ENCODE data around the gene SLC34A2.
"Not testable (repeated sequence)": the region's sequence is repeated elsewhere in the genome, so short reads cannot be mapped to it uniquely, and the experiment has no call there.

Gene SLC34A2

DNA sequence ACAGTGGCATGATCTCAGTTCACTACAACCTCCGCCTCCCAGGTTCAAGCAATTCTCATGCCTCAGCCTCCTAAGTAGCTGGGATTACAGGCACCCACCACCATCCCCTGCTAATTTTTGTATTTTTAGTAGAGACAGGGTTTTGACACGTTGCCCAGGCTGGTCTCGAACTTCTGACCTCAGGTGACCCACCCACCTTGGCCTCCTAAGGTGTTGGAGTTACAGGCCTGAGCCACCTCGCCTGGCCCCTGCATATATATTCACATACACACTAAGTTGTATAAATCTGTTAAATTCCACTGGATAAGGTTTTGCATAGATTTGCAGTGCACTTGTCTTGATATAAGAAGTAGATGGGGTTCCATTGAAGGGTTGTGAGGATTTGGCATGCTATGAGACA lies 5.8 kb downstream of the SLC34A2 start:
- FAIRE-seq: not testable (repeated sequence)

GRCh38 chr4:25662306-25662705 lies 6.7 kb downstream of the SLC34A2 start:
- no peak for FAIRE-seq

GRCh38 chr4:25663781-25664180 lies 8.1 kb downstream of the SLC34A2 start:
- no peak for FAIRE-seq

DNA sequence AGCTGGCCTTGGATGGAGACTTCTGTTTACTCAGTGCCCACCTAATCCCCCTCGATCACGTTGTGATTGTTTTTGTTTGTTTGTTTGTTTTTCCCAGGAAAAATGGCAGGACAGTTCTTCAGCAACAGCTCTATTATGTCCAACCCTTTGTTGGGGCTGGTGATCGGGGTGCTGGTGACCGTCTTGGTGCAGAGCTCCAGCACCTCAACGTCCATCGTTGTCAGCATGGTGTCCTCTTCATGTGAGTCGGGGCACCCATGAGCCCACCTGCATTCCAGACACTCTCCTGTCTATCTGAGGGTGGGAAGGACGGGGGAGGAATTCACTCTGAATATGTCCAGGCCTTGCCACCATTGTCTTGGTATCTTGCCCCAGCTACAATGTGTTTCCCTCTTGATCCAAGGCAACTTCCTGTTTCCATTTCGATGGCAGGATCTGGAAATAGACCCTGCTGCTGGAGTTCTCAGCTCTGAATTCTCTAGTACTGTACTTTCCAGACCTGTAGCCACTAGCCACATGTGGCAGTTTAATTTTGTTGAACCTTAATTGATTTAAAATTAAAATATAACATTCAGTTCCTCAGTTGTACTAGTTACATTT lies 10.5 kb downstream of the SLC34A2 start:
- FAIRE-seq: no peak

DNA sequence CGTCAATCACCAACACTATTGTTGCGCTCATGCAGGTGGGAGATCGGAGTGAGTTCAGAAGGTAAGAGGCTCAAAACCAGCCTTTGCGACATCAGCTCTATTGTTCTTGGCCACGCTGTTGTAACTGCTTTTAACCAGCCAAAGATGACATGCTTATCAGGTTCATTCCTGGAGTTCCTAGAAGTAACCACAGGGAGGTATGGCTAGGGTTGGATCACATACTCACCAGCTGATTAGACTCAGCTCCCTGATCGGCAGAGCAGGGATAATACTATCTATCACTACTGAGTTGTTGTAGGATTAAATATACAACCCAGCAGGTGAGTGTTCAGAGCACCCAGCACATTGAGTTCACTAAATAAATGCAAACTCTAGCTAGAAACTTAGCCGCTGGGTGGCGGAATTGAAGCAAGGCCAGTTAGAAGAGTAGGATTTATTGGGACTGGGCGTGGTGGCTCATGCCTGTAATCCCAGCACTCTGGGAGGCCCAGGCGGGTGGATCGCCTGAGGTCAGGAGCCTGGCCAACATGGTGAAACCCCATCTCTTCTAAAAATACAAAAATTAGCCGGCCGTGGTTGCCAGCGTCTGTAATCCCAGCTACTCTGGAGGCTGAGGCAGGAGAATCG lies 12.4 kb downstream of the SLC34A2 start:
- FAIRE-seq: no peak

GRCh38 chr4:25670991-25671390 lies 15.3 kb downstream of the SLC34A2 start:
- FAIRE-seq: no peak

DNA sequence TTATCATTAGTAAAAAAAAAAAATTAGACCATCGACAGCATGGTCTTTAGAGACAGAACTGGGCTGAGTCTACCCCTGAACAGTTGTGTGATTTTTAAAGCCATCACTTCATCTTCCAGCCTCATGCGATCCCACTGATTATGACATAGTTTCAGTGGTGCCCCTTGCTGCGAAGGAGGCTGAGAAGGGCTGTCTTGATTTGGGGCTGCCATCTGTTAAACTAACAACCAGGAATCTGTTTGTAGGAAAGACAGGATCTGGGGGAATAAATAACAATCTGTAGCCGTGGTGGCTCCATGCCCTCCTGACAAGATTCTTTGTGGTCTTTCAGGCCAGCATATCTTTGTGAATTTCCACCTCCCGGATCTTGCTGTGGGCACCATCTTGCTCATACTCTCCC lies 17.1 kb downstream of the SLC34A2 start:
- no peak for FAIRE-seq

- FAIRE-seq: no peak
These were observed 18.7 kb downstream of the SLC34A2 start for GRCh38 chr4:25674386-25674785.

DNA sequence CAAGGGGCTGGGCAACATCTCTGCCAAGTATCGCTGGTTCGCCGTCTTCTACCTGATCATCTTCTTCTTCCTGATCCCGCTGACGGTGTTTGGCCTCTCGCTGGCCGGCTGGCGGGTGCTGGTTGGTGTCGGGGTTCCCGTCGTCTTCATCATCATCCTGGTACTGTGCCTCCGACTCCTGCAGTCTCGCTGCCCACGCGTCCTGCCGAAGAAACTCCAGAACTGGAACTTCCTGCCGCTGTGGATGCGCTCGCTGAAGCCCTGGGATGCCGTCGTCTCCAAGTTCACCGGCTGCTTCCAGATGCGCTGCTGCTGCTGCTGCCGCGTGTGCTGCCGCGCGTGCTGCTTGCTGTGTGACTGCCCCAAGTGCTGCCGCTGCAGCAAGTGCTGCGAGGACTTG lies 20.6 kb downstream of the SLC34A2 start:
- no peak for FAIRE-seq

GRCh38 chr4:25677157-25677556 lies 21.5 kb downstream of the SLC34A2 start:
- no peak for FAIRE-seq

DNA sequence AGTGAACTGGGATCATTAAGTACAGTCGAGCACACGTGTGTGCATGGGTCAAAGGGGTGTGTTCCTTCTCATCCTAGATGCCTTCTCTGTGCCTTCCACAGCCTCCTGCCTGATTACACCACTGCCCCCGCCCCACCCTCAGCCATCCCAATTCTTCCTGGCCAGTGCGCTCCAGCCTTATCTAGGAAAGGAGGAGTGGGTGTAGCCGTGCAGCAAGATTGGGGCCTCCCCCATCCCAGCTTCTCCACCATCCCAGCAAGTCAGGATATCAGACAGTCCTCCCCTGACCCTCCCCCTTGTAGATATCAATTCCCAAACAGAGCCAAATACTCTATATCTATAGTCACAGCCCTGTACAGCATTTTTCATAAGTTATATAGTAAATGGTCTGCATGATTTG lies 22.3 kb downstream of the SLC34A2 start:
- FAIRE-seq: no peak

DNA sequence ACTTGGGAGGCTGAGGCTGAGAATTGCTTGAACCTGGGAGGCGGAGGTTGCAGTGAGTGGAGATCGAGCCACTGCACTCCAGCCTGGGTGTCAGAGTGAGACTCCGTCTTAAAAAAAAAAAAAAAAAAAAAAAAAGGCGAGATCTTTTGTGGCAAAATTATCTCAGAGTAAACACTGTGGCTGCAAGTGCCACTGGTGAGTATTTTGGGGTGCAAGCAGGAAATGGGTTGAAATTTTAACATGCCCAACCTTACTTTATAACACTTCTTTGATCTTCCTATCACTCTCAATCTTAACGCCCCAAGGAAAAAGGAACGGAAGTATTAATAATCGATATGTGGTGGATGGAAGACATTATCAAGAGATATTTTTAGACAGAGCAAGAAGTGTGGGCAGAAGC lies 32.1 kb downstream of the SLC34A2 start:
- FAIRE-seq: no peak

DNA sequence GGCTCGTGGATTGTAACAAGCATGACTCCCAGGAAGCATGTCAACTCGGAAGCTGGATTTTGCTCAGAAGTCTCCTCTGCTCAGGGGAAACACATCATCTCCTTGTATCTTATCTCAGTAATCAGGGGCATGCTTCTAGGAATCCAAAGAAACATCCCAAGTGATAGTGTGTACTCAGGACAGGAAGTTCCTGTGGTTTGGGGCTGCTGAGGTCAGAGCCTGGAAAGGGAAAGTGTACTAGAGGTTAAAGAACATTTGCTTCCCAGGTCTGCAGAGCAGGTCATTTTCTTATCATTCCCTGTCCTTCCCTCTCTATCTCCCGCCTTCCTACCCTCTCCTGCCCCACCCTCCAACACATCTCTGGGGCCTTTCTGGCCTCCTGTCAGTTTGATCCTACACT lies 38.8 kb downstream of the SLC34A2 start:
- FAIRE-seq: no peak

- FAIRE-seq: no peak
These were observed 40.8 kb downstream of the SLC34A2 start for GRCh38 chr4:25696409-25696808.

- no peak for FAIRE-seq
These were observed 41.9 kb downstream of the SLC34A2 start for GRCh38 chr4:25697516-25697915.

DNA sequence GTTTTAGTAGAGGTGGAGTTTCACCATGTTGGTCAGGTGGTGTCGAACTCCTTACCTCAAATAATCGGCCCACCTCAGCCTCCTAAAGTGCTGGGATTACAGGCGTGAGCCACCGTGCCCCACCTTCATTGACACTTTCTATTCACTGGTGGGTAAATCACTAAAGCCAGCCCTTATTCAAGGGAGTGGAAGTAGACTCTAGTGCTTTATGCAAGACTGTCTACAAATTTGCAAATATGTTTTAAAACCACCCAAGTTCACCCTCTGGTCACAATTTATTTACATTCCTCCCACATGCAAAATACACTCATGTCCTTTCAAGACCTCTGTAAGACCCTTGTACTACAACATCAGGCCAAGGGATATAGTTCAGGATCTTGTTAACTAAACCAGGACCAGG lies 45.0 kb downstream of the SLC34A2 start:
- FAIRE-seq: no peak

GRCh38 chr4:25702848-25703247 lies 47.2 kb downstream of the SLC34A2 start:
- no peak for FAIRE-seq

- FAIRE-seq: no peak
These were observed 48.2 kb downstream of the SLC34A2 start for GRCh38 chr4:25703731-25704388.

- FAIRE-seq: no peak
These were observed 48.9 kb downstream of the SLC34A2 start for GRCh38 chr4:25704516-25704915.

DNA sequence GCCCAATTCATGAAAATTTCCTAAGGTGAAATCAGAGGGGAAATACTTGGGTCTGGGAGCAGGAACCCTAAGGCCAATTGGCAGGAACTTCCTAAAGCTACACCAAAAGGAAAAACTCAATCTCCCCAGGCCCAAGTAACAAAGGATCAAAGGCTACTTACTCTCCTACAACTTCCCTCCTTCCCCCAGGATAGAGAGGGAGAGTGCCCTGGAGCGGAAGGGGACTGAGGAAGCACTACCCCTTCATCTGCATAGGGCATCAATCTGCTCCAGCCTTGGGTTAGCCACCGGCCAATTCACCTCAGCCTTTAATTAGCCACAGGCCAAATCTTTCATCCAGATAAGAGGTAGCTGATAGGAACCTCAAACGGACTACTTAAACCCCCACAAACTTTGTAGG lies 55.0 kb downstream of the SLC34A2 start:
- FAIRE-seq: no peak

DNA sequence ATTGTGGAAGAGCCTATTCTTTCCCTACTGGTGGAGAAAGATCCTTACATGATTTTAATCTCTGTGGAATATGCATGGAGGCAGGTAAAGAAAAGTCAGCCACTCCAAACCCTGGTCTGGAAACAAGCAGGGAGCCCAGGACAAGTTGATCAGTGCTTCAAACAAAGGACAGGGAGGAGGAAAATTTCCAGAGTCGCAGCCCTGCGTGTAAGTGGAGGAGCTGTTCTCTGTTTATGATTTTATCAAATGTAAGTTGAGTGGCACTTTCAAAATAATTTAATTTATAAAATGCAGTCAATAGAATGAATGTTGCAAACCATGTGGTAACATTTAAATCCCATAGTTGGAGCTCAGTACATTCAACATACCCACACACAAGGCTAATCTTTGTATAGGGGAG lies 57.0 kb downstream of the SLC34A2 start:
- no peak for FAIRE-seq

DNA sequence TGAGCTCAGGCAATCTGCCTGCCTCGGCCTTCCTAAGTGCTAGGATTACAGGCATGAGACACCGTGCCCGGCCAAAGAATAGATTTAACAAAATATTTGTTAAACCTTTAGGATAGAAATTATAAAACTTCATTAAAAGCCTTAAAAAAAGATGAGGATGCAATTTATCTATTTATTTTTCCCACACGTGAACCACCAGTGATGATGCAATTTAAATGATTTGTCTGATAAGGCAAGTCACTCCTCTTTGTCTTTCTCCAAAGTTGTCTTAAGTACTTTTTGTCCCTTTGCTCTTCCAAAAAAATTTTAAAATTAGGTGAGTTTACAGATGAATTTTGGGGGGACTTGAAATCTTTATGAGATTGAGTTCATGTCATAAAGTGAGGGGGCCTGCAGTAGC lies 58.2 kb downstream of the SLC34A2 start:
- no peak for FAIRE-seq

- FAIRE-seq: no peak
These were observed 67.3 kb downstream of the SLC34A2 start for GRCh38 chr4:25722964-25723363.

DNA sequence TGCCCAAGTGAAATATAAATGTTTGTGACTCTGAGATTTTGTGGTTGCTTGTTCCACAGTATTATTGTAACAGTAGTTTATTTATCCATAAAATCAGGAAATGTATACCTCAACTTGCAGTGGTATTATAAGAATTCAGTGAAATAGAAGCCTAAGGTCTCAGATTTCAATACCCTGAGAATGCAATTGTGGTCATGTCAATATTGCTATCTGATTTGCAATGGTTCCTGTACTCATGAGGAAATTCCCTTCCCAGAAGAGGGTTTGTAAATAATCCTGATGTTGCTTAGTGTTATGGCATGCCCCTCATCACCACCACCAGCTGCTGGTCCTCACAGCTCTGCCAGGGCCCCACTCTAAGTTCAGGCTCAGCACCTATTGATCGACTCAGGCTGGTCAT lies 67.8 kb downstream of the SLC34A2 start:
- FAIRE-seq: no peak

- no peak for FAIRE-seq
These were observed 70.2 kb downstream of the SLC34A2 start for GRCh38 chr4:25725870-25726269.
